Panc1 (cell line): ENCODE data around the gene CFHR5. TPM values are rescaled to one million over a fixed set of nuclear protein-coding genes. Genes with fewer than 3 reads are reported as not detected.
"Not testable (repeated sequence)": the region's sequence is repeated elsewhere in the genome, so short reads cannot be mapped to it uniquely, and the experiment has no call there.

Experiments
- ATAC-seq: fragments of 200-7000 bp; cut with Tn5 transposase; 2 replicates; pipeline ENCODE4 v1.9.1; 2020; ENCODE audit warnings: mild to moderate bottlenecking, moderate library complexity
- BruUV-seq: library from RNA; stranded (reverse); fragments of 400-500 nt; replicated peaks from 2 replicates; lab custom pipeline; 2021; lab: Mats Ljungman, UMichigan
- CTCF ChIA-PET: fragments of 300-600 bp; sonication (Branson Sonifier 250); formaldehyde crosslinking; loops from one replicate; lab custom pipeline; 2022; ENCODE audit warnings: antibody characterized with exemption; lab: Charles Lee
- POLR2A ChIA-PET: fragments of 300-600 bp; sonication (Branson Sonifier 250); formaldehyde crosslinking; loops from one replicate; lab custom pipeline; 2022; ENCODE audit warnings: antibody characterized with exemption; lab: Charles Lee
- DNase-seq: peaks from one replicate; pipeline ENCODE4 v3.0.0-alpha.2; 2010; ENCODE audit warnings: low read depth, low spot score
- H3K27ac ChIP-seq: 2 replicates; pipeline ENCODE4 v1.5.1; 2011; ENCODE audit warnings: mild to moderate bottlenecking, low read length, inconsistent platforms
- H3K27me3 ChIP-seq: fragments of 200-500 bp; sonication (Bioruptor generic); 2 replicates; pipeline ENCODE4 v1.6.0; 2014; ENCODE audit warnings: low read length, inconsistent platforms; ENCODE audit not compliant: control insufficient read depth, insufficient read depth
- H3K36me3 ChIP-seq: fragments of 200-500 bp; sonication (Bioruptor generic); 2 replicates; pipeline ENCODE4 v1.5.1; 2014; ENCODE audit warnings: inconsistent platforms, mild to moderate bottlenecking, low read length, moderate library complexity; ENCODE audit not compliant: control insufficient read depth, insufficient read depth
- H3K4me1 ChIP-seq: 2 replicates; pipeline ENCODE4 v1.5.1; 2011; ENCODE audit warnings: inconsistent platforms, mild to moderate bottlenecking, low read length, moderate library complexity; ENCODE audit not compliant: control insufficient read depth, insufficient read depth
- H3K4me3 ChIP-seq, 2 experiments: 2 replicates each; pipeline ENCODE4 v1.5.1; 2011 to 2012; ENCODE audit warnings: low read depth in 2 of 2, low read length in 2 of 2, mild to moderate bottlenecking in 2 of 2, inconsistent platforms in 1 of 2, moderate library complexity in 1 of 2
- H3K9me3 ChIP-seq: fragments of 200-500 bp; sonication (Bioruptor generic); 2 replicates; pipeline ENCODE4 v1.5.1; 2014; ENCODE audit warnings: low read depth, mild to moderate bottlenecking, inconsistent platforms, low read length, moderate library complexity; ENCODE audit not compliant: control insufficient read depth, insufficient read depth
- CTCF ChIP-seq: fragments of 450-650 bp; IDR thresholded peaks from 2 replicates; pipeline ENCODE4 v1.5.1; 2017; ENCODE audit warnings: mild to moderate bottlenecking
- POLR2AphosphoS5 ChIP-seq: IDR thresholded peaks from 2 replicates; pipeline ENCODE4 v1.6.1; 2012; ENCODE audit warnings: mild to moderate bottlenecking, low read depth, low read length, moderate library complexity
- REST ChIP-seq, 2 experiments: IDR thresholded peaks; 2 replicates each; pipeline ENCODE4 v1.6.1; 2011 to 2012; ENCODE audit warnings: low read depth in 2 of 2, control low read depth in 1 of 2, low read length in 1 of 2, mild to moderate bottlenecking in 1 of 2, moderate library complexity in 1 of 2; ENCODE audit not compliant: insufficient read depth in 1 of 2
- SIN3A ChIP-seq: IDR thresholded peaks from 2 replicates; pipeline ENCODE4 v1.6.1; 2012; ENCODE audit warnings: low read depth, mild to moderate bottlenecking, low read length, moderate library complexity, borderline replicate concordance; ENCODE audit not compliant: insufficient read depth
- TCF7L2 ChIP-seq: IDR thresholded peaks from 2 replicates; pipeline ENCODE4 v1.6.1; 2011; ENCODE audit warnings: mild to moderate bottlenecking, low read depth, low read length, inconsistent platforms
- in situ Hi-C: cut with HindIII; loops from 2 replicates; pipeline ENCODE4 v1.10.0; 2016; ENCODE audit warnings: low sequenced_read_pairs, low pct_unique_long_range_greater_than_20kb
- intact Hi-C: fragments of 100-400 bp; cut with micrococcal nuclease; formaldehyde crosslinking; loops from one replicate; pipeline ENCODE4 v1.10.0; 2022; ENCODE audit not compliant: unreplicated experiment
- total RNA-seq: library from RNA; stranded (reverse); gene quantifications from one replicate; pipeline ENCODE4 v1.2.1, GENCODE V29; 2021; ENCODE audit not compliant: unreplicated experiment

The CFHR5 gene
- total RNA-seq, 1 experiment from 2014 or later: not detected

- H3K4me1 ChIP-seq: no peaks in the 10 kb centered on the region
- in situ Hi-C loops: no loop called here
- ATAC-seq (no peak), DNase-seq (no peak)
- CTCF ChIA-PET: no interaction called here
- POLR2A ChIA-PET: no interaction called here
- H3K4me3 ChIP-seq: no peak overlapping the region
- H3K27ac ChIP-seq: no peak overlapping the region
- no peaks in the 10 kb centered on the region for H3K27me3 ChIP-seq
- no peak for TF ChIP-seq SIN3A
- TF ChIP-seq TCF7L2: no peak
- no peak for TF ChIP-seq REST (IDR thresholded peaks at IDR 0.05; ENCODE audit: insufficient read depth in 1 of 2, low read depth in 2 of 2, low read length in 1 of 2)
- no peak for TF ChIP-seq CTCF
- TF ChIP-seq POLR2AphosphoS5: no peak
- H3K9me3 ChIP-seq: no peaks in the 10 kb centered on the region
- intact Hi-C loops: no loop called here
- H3K36me3 ChIP-seq: no peaks in the 10 kb centered on the region
- BruUV-seq: no TSS peak
Observed at GRCh38 chr1:196980859-196981258, 3.5 kb downstream of the CFHR5 start.

GRCh38 chr1:196982247-196982646 is 4.9 kb downstream of the CFHR5 start:
- H3K27me3 ChIP-seq, intact Hi-C loops, H3K36me3 ChIP-seq, H3K9me3 ChIP-seq, POLR2A ChIA-PET, CTCF ChIA-PET, ATAC-seq, DNase-seq, H3K4me3 ChIP-seq, H3K27ac ChIP-seq, in situ Hi-C loops, H3K4me1 ChIP-seq, BruUV-seq: not testable (repeated sequence)

- POLR2A ChIA-PET, DNase-seq, intact Hi-C loops, H3K27me3 ChIP-seq, H3K36me3 ChIP-seq, H3K27ac ChIP-seq, H3K9me3 ChIP-seq, ATAC-seq, CTCF ChIA-PET, BruUV-seq, in situ Hi-C loops, H3K4me1 ChIP-seq, H3K4me3 ChIP-seq: not testable (repeated sequence)
Observed at GRCh38 chr1:196991919-196992651, 14.7 kb downstream of the CFHR5 start.
